Fibroblast of lung (primary cell): Measurements from ENCODE around the gene STARD3.

Experiments used
- CTCF ChIP-seq, 2 donors: IDR thresholded peaks in 1 of 2; conservative IDR thresholded peaks in 1 of 2; 1 replicate in 1 of 2; 2 replicates in 1 of 2; pipeline ENCODE4 v1.5.1; 2011 to 2012; ENCODE audit warnings: low read length in 2 of 2, control low read depth in 1 of 2, inconsistent platforms in 1 of 2, low read depth in 1 of 2, mild to moderate bottlenecking in 1 of 2
- EZH2 ChIP-seq: IDR thresholded peaks from 2 replicates; pipeline ENCODE4 v1.5.1; 2012; ENCODE audit warnings: low read length, control low read depth, mild to moderate bottlenecking; ENCODE audit errors: missing control alignments

DNA sequence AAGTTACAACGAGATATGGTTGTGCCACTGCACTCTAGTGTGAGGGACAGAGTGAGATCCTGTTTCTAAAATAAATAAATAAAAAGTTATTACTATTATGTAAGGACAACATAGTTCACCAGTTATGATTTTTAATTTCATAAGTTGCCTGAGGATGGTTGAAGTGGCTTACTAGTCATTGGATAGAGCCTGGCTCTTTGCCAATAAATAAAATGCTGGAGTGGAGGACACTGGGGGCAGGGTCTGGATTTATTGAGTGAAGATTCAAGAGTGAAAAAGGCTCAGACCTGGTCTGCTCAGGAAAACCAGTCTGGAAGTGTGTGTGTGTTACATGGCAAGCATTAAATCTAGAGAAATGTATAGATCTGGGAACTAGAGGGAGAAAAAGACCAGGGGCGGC is 2.1 kb downstream of the STARD3 start:
- TF ChIP-seq CTCF (conservative IDR thresholded peaks at IDR 0.05 in 1 of 2, IDR thresholded peaks at IDR 0.05 in 1 of 2; ENCODE audit: low read depth in 1 of 2, low read length in 2 of 2) (no peak), EZH2 (no peak)
